Psoas muscle (tissue), 8 donors: Measurements from ENCODE around the gene FAM234A. TPM values are rescaled to one million over a fixed set of nuclear protein-coding genes. Genes with fewer than 3 reads are reported as not detected.

ENCODE experiments used
- ATAC-seq, 4 donors: fragments of 200-7000 bp; cut with Tn5 transposase; one replicate each; pipeline ENCODE4 v1.9.1; 2020; ENCODE audit warnings: moderate library complexity in 3 of 4, mild to moderate bottlenecking in 2 of 4
- DNase-seq, 2 donors: peaks; one replicate each; pipeline ENCODE4 v3.0.0-alpha.2; 2020
- H3K27ac ChIP-seq: fragments of 200-600 bp; one replicate; pipeline ENCODE4 v1.8.0; 2022
- H3K27me3 ChIP-seq, 3 donors: fragments of 200-600 bp in 1 of 3; one replicate each; pipeline versions ENCODE4 v1.6.1 to v1.8.0; 2013 to 2022; ENCODE audit warnings: low read length in 2 of 3, mild to moderate bottlenecking in 2 of 3, moderate library complexity in 1 of 3; ENCODE audit not compliant: insufficient read depth in 3 of 3
- H3K36me3 ChIP-seq, 2 donors: fragments of 200-600 bp in 1 of 2; one replicate each; pipeline versions ENCODE4 v1.6.1 to v1.8.0; 2013 to 2022; ENCODE audit warnings: low read depth in 1 of 2, mild to moderate bottlenecking in 1 of 2, moderate library complexity in 1 of 2; ENCODE audit not compliant: insufficient read depth in 1 of 2
- H3K4me1 ChIP-seq: fragments of 200-600 bp; one replicate; pipeline ENCODE4 v1.8.0; 2022
- H3K4me3 ChIP-seq: fragments of 200-600 bp; one replicate; pipeline ENCODE4 v1.8.0; 2022; ENCODE audit warnings: mild to moderate bottlenecking
- H3K9me3 ChIP-seq: fragments of 200-600 bp; one replicate; pipeline ENCODE4 v1.8.0; 2022
- CTCF ChIP-seq: fragments of 200-600 bp; IDR thresholded peaks from one replicate; pipeline ENCODE4 v1.8.0; 2022; ENCODE audit warnings: antibody characterized with exemption
- WGBS, 3 donors: extraction: QIAGEN DNeasy Blood & Tissue Kit; methylation state at CpG; one replicate each; pipeline versions ENCODE4 v1.1.6 to v1.1.7; 2013; 5-methylcytosine and 5-hydroxymethylcytosine counted together
- intact Hi-C, 2 donors: fragments of 100-400 bp; cut with DNase I; formaldehyde crosslinking; loops; one replicate each; pipeline versions ENCODE4 v1.11.0 to v1.14.2; 2022
- polyA plus RNA-seq, 3 donors: library from polyadenylated mRNA; stranded (reverse); fragments of 200-250 nt; gene quantifications; one replicate each; pipeline ENCODE4 v1.2.3, GENCODE V29; 2013
- total RNA-seq, 4 donors: library from RNA; stranded (reverse); fragmentation: NEBNext Ultra II Directional in 2 of 4; extraction: Animal tissue kit (Norgen Biotek cat#: 25700) in 2 of 4; gene quantifications; one replicate each; pipeline versions ENCODE4 v1.2.1 to v1.2.4, GENCODE V29; 2021 to 2023
- donor health status: healthy with polysubstance abuse.
- donor health status: DM: no; HTN: no; CAD: no; lungs with moderate emphysema.
- donor health status: Bipolar disorder and iron deficiency.
- donor health status: healthy.
- donor health status: DM: yes; HTN: yes; CAD: no.
- donor health status: DM: no; HTN: no; CAD: no.
- donor health status: DM: no; HTN: no; CAD: no.
- donor health status: DM: yes; HTN: yes; CAD: no.

The FAM234A gene
- total and polyA plus RNA-seq, 7 donors: 54.2 to 198 (median 117) TPM

DNA sequence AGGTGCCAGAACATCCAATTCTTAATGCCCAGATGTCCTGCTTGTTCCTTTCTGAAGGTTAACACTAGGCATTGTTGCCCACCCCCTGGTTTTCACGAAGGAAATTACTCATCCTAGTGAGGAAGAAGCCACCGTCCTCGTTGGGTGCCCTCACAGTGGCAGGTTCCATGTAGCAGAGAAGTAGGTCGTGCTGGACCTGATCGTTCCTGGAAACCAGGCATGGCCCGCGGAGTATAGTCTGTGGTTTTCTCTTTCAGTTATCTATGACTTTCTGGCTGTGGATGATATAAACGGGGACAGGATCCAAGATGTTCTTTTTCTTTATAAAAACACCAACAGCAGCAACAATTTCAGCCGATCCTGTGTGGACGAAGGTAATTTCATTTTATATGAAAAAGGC, 24.6 kb downstream of the FAM234A start:
- 78 to 89% (median 86%) methylated on average over 10 of the region's 10 CpGs for WGBS, 3 donors
- no peak for TF ChIP-seq CTCF
- ATAC-seq: no peak
- Histone ChIP-seq H3K9me3 (no peaks in the 10 kb centered on the region), H3K4me1 (no peaks in the 10 kb centered on the region), H3K27ac (no peak overlapping the region), H3K4me3 (no peak overlapping the region), H3K36me3 (peaks cover 7 to 96% of the 10 kb centered on the region in 2 donors), H3K27me3 (no peaks in the 10 kb centered on the region)
- intact Hi-C loops: no loop called here
- no peak for DNase-seq

DNA sequence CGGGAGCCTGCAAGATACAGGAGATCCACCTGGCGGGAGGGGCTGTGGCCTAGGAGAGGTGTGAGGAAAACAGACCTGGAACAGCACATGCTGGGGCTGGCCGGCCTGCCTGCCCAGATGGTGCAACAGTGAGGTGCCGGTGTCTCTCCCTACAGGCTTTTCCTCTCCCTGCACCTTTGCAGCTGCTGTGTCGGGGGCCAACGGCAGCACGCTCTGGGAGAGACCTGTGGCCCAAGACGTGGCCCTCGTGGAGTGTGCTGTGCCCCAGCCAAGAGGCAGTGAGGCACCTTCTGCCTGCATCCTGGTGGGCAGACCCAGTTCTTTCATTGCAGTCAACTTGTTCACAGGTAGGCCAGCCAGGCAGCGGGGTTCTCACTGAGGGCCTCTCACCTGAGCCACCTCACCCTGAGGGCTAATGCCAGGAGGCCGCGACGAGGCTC, 25.2 kb downstream of the FAM234A start:
- intact Hi-C loops: no loop called here
- Histone ChIP-seq H3K27ac (no peak overlapping the region), H3K9me3 (no peaks in the 10 kb centered on the region), H3K4me1 (no peaks in the 10 kb centered on the region), H3K27me3 (no peaks in the 10 kb centered on the region), H3K36me3 (peaks cover 7 to 96% of the 10 kb centered on the region in 2 donors), H3K4me3 (no peak overlapping the region)
- WGBS, 3 donors: 87 to 92% (median 88%) methylated on average over 10 to 13 of the region's 13 CpGs
- DNase-seq (no peak), ATAC-seq (no peak)
- TF ChIP-seq CTCF: no peak

- H3K36me3 ChIP-seq: peaks cover 7 to 96% of the 10 kb centered on the region in 2 donors
- TF ChIP-seq CTCF: no peak
- 92 to 95% (median 93%) methylated on average over 19 of the region's 19 CpGs for WGBS, 3 donors
These were observed 25.7 kb downstream of the FAM234A start for GRCh38 chr16:260326-260725.

DNA sequence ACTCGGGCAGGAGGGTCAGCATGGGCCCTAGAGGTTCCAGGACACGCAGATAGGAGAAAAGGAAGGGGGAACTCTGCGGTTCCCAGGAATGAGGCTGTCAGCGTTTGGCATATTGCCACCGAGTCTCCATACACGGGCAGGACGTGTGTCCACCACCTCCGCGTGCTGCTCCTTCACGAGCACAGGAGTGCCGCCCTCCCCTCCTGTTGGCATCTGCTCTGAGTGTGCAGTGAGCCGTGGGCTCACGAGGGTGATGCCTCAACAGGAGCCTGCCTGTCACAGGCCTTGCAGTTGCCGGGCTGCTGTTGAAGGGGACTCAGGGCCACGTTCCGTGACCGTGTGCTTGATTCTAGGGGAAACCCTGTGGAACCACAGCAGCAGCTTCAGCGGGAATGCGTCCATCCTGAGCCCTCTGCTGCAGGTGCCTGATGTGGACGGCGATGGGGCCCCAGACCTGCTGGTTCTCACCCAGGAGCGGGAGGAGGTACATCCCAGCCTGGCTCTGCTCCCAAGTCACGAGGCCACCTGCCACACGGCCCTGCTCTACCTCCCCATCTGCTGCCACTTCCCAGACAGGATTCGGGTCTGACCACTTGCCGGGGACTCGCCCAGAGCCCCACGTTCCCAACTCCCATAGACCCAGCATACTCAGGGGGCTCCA, 26.5 kb downstream of the FAM234A start:
- no peak for TF ChIP-seq CTCF
- 83 to 88% (median 83%) methylated on average over 26 to 28 of the region's 28 CpGs for WGBS, 3 donors
- Histone ChIP-seq H3K36me3 (peaks cover 7 to 95% of the 10 kb centered on the region in 2 donors), H3K4me1 (no peaks in the 10 kb centered on the region), H3K9me3 (no peaks in the 10 kb centered on the region), H3K4me3 (no peak overlapping the region), H3K27me3 (no peaks in the 10 kb centered on the region), H3K27ac (no peak overlapping the region)
- intact Hi-C loops: no loop called here
- no peak for DNase-seq
- ATAC-seq: no peak

More at GRCh38 chr16:260326-260725, 25.7 kb downstream of the FAM234A start:
- Histone ChIP-seq H3K4me1 (no peaks in the 10 kb centered on the region), H3K4me3 (no peak overlapping the region), H3K27me3 (no peaks in the 10 kb centered on the region), H3K9me3 (no peaks in the 10 kb centered on the region), H3K27ac (no peak overlapping the region)
- ATAC-seq (no peak), DNase-seq (no peak)
- intact Hi-C loops: no loop called here
